DOHH2 (cell line): ENCODE measurements around the gene FBN1.

Experiments used
- H3F3A ChIP-seq: fragments of 200-600 bp; sonication (generic), shearing (Covaris generic); 2 replicates; pipeline ENCODE4 v1.6.0; 2016; ENCODE audit warnings: antibody characterized with exemption, mild to moderate bottlenecking; ENCODE audit not compliant: control insufficient read depth, insufficient read depth
- H3K27ac ChIP-seq: fragments of 200-600 bp; sonication (generic); 2 replicates; pipeline ENCODE4 v1.5.1; 2014; ENCODE audit warnings: low read depth, mild to moderate bottlenecking, low read length, moderate library complexity
- H3K27me3 ChIP-seq: fragments of 200-600 bp; sonication (generic); 2 replicates; pipeline ENCODE4 v1.6.1; 2014; ENCODE audit warnings: mild to moderate bottlenecking, low read length, mixed read lengths; ENCODE audit not compliant: control insufficient read depth
- H3K36me3 ChIP-seq: fragments of 200-600 bp; sonication (generic); 2 replicates; pipeline ENCODE4 v1.6.1; 2014; ENCODE audit warnings: mild to moderate bottlenecking, low read length, moderate library complexity, mixed read lengths; ENCODE audit not compliant: control insufficient read depth
- H3K4me1 ChIP-seq: fragments of 200-600 bp; sonication (generic); 2 replicates; pipeline ENCODE4 v1.6.1; 2014; ENCODE audit warnings: mild to moderate bottlenecking, low read length, mixed read lengths; ENCODE audit not compliant: control insufficient read depth
- H3K4me2 ChIP-seq: fragments of 200-600 bp; sonication (generic); 2 replicates; pipeline ENCODE4 v1.6.0; 2014; ENCODE audit warnings: mild to moderate bottlenecking, low read length, moderate library complexity
- H3K4me3 ChIP-seq: fragments of 200-600 bp; sonication (generic); 2 replicates; pipeline ENCODE4 v1.5.1; 2014; ENCODE audit warnings: mild to moderate bottlenecking, low read length, mixed read lengths
- H3K79me2 ChIP-seq: fragments of 200-600 bp; sonication (generic); 2 replicates; pipeline ENCODE4 v1.6.1; 2014; ENCODE audit warnings: mild to moderate bottlenecking, low read length, mixed read lengths; ENCODE audit not compliant: control insufficient read depth
- H3K9me2 ChIP-seq: fragments of 200-600 bp; sonication (generic); replicated peaks from 2 replicates; pipeline ENCODE4 v1.6.1; 2014; ENCODE audit warnings: mild to moderate bottlenecking, low read length, mixed read lengths; ENCODE audit not compliant: control insufficient read depth
- H3K9me3 ChIP-seq: fragments of 200-600 bp; sonication (generic); 2 replicates; pipeline ENCODE4 v1.6.1; 2014; ENCODE audit warnings: antibody characterized with exemption, low read length, mixed read lengths; ENCODE audit not compliant: control insufficient read depth, insufficient read depth
- H4K20me1 ChIP-seq: fragments of 200-600 bp; sonication (generic); 2 replicates; pipeline ENCODE4 v1.6.0; 2014; ENCODE audit warnings: low read depth, mild to moderate bottlenecking, antibody characterized with exemption, low read length, moderate library complexity; ENCODE audit not compliant: control insufficient read depth, insufficient read depth
- CTCF ChIP-seq: fragments of 200-600 bp; sonication (generic); IDR thresholded peaks from one replicate; pipeline ENCODE4 v1.5.1; 2014; ENCODE audit warnings: antibody characterized with exemption, mild to moderate bottlenecking, low read depth, low read length; ENCODE audit not compliant: poor library complexity, severe bottlenecking
- EZH2phosphoT487 ChIP-seq: fragments of 200-600 bp; sonication (generic); IDR thresholded peaks from 2 replicates; pipeline ENCODE4 v1.6.1; 2017; ENCODE audit warnings: borderline replicate concordance, mild to moderate bottlenecking, antibody characterized with exemption, low read length, moderate library complexity, mixed read lengths

FBN1 gene

GRCh38 chr15:48471073-48471472 lies 174.4 kb downstream of the FBN1 start:
- H3K27ac ChIP-seq: no peak overlapping the region
- H3K4me3 ChIP-seq: no peak overlapping the region
- no peaks in the 10 kb centered on the region for H3K36me3 ChIP-seq
- no peaks in the 10 kb centered on the region for H3K4me1 ChIP-seq
- no peaks in the 10 kb centered on the region for H3F3A ChIP-seq
- no peaks in the 10 kb centered on the region for H4K20me1 ChIP-seq
- no peak overlapping the region for H3K4me2 ChIP-seq
- H3K9me3 ChIP-seq: no peaks in the 10 kb centered on the region
- no peaks in the 10 kb centered on the region for H3K27me3 ChIP-seq
- H3K79me2 ChIP-seq: no peaks in the 10 kb centered on the region
- no peak for TF ChIP-seq CTCF
- TF ChIP-seq EZH2phosphoT487: no peak
- H3K9me2 ChIP-seq: no peaks in the 10 kb centered on the region

- Histone ChIP-seq H3K9me3 (no peaks in the 10 kb centered on the region), H3K9me2 (no peaks in the 10 kb centered on the region), H3F3A (no peaks in the 10 kb centered on the region), H3K36me3 (no peaks in the 10 kb centered on the region), H3K27ac (no peak overlapping the region), H3K4me2 (no peak overlapping the region), H4K20me1 (no peaks in the 10 kb centered on the region), H3K79me2 (no peaks in the 10 kb centered on the region), H3K27me3 (no peaks in the 10 kb centered on the region), H3K4me3 (no peak overlapping the region), H3K4me1 (no peaks in the 10 kb centered on the region)
- TF ChIP-seq CTCF: no peak
- TF ChIP-seq EZH2phosphoT487: no peak
Measured at GRCh38 chr15:48470096-48470495, 175.4 kb downstream of the FBN1 start.

- Histone ChIP-seq H3K79me2 (no peaks in the 10 kb centered on the region), H3K36me3 (no peaks in the 10 kb centered on the region), H3K27me3 (no peaks in the 10 kb centered on the region), H3K9me3 (no peaks in the 10 kb centered on the region), H3F3A (no peaks in the 10 kb centered on the region), H3K4me2 (no peak overlapping the region), H3K9me2 (no peaks in the 10 kb centered on the region), H3K27ac (no peak overlapping the region), H4K20me1 (no peaks in the 10 kb centered on the region), H3K4me1 (no peaks in the 10 kb centered on the region), H3K4me3 (no peak overlapping the region)
- TF ChIP-seq CTCF (no peak), EZH2phosphoT487 (no peak)
Measured at GRCh38 chr15:48469681-48470080, 175.8 kb downstream of the FBN1 start.

GRCh38 chr15:48469271-48469670 lies 176.2 kb downstream of the FBN1 start:
- Histone ChIP-seq H3F3A (no peaks in the 10 kb centered on the region), H3K4me2 (no peak overlapping the region), H3K79me2 (no peaks in the 10 kb centered on the region), H3K27me3 (no peaks in the 10 kb centered on the region), H3K4me1 (no peaks in the 10 kb centered on the region), H3K9me3 (no peaks in the 10 kb centered on the region), H3K9me2 (no peaks in the 10 kb centered on the region), H3K36me3 (no peaks in the 10 kb centered on the region), H3K27ac (no peak overlapping the region), H4K20me1 (no peaks in the 10 kb centered on the region), H3K4me3 (no peak overlapping the region)
- TF ChIP-seq EZH2phosphoT487 (no peak), CTCF (no peak)
